OCI-LY7 (cell line): ENCODE data around the gene ATAD3C. TPM values are rescaled to one million over a fixed set of nuclear protein-coding genes. Genes with fewer than 3 reads are reported as not detected.

ENCODE experiments used
- BruUV-seq: library from RNA; stranded (reverse); fragments of 400-500 nt; replicated peaks from 2 replicates; lab custom pipeline; 2021; lab: Mats Ljungman, UMichigan
- CTCF ChIA-PET: fragments of 300-600 bp; sonication (Branson Sonifier 250); formaldehyde crosslinking; loops from one replicate; lab custom pipeline; 2022; ENCODE audit warnings: antibody characterized with exemption; ENCODE audit not compliant: unreplicated experiment; lab: Charles Lee
- POLR2A ChIA-PET: fragments of 300-600 bp; sonication (Branson Sonifier 250); formaldehyde crosslinking; loops from one replicate; lab custom pipeline; 2022; ENCODE audit warnings: antibody characterized with exemption; lab: Charles Lee
- DNase-seq: peaks from one replicate; pipeline ENCODE4 v3.0.0-alpha.2; 2015; ENCODE audit warnings: low spot score
- H2AFZ ChIP-seq: fragments of 200-600 bp; sonication (generic), shearing (Covaris generic); 2 replicates; pipeline ENCODE4 v1.6.1; 2014; ENCODE audit warnings: mild to moderate bottlenecking, antibody characterized with exemption, low read length, moderate library complexity
- H3K27ac ChIP-seq: fragments of 200-600 bp; sonication (generic); 2 replicates; pipeline ENCODE4 v1.5.1; 2014; ENCODE audit warnings: mixed run types, low read depth, mild to moderate bottlenecking, moderate library complexity, low read length, inconsistent platforms; ENCODE audit not compliant: poor library complexity, severe bottlenecking
- H3K36me3 ChIP-seq: fragments of 200-600 bp; sonication (generic); 2 replicates; pipeline ENCODE4 v1.6.1; 2014; ENCODE audit warnings: mild to moderate bottlenecking, antibody characterized with exemption, low read length, moderate library complexity, mixed read lengths; ENCODE audit not compliant: insufficient read depth
- H3K4me1 ChIP-seq: fragments of 200-600 bp; sonication (generic); 2 replicates; pipeline ENCODE4 v1.5.1; 2014; ENCODE audit warnings: mild to moderate bottlenecking, low read length; ENCODE audit not compliant: insufficient read depth, poor library complexity, severe bottlenecking
- H3K4me2 ChIP-seq: fragments of 200-600 bp; sonication (generic); 2 replicates; pipeline ENCODE4 v1.6.1; 2014; ENCODE audit warnings: mild to moderate bottlenecking, low read length
- H3K4me3 ChIP-seq: fragments of 200-600 bp; sonication (generic); 2 replicates; pipeline ENCODE4 v1.5.1; 2014; ENCODE audit warnings: mild to moderate bottlenecking, low read depth, low read length; ENCODE audit not compliant: poor library complexity, severe bottlenecking
- H3K79me2 ChIP-seq: fragments of 200-600 bp; sonication (generic); 2 replicates; pipeline ENCODE4 v1.6.1; 2016; ENCODE audit warnings: low read depth, mild to moderate bottlenecking, low read length, moderate library complexity, mixed read lengths; ENCODE audit not compliant: insufficient read depth
- H3K9me2 ChIP-seq: fragments of 200-600 bp; sonication (generic); 2 replicates; pipeline ENCODE4 v1.6.1; 2016; ENCODE audit warnings: mild to moderate bottlenecking, low read length, mixed read lengths; ENCODE audit not compliant: insufficient read depth
- H3K9me3 ChIP-seq: fragments of 200-600 bp; sonication (generic); 2 replicates; pipeline ENCODE4 v1.6.1; 2014; ENCODE audit warnings: mild to moderate bottlenecking, mixed run types, low read length, mixed read lengths
- H4K20me1 ChIP-seq: fragments of 200-600 bp; sonication (generic); 2 replicates; pipeline ENCODE4 v1.6.1; 2014; ENCODE audit warnings: mild to moderate bottlenecking, antibody characterized with exemption, low read length, moderate library complexity, mixed read lengths; ENCODE audit not compliant: insufficient read depth
- EZH2phosphoT487 ChIP-seq: fragments of 200-600 bp; sonication (generic); IDR thresholded peaks from 2 replicates; pipeline ENCODE4 v1.6.1; 2018; ENCODE audit warnings: low read depth, borderline replicate concordance, mild to moderate bottlenecking, mixed run types, antibody characterized with exemption, low read length, moderate library complexity, mixed read lengths
- intact Hi-C: fragments of 100-400 bp; cut with micrococcal nuclease; formaldehyde crosslinking; loops from one replicate; pipeline ENCODE4 v1.10.0; 2022; ENCODE audit not compliant: unreplicated experiment
- total RNA-seq, 2 experiments: library from RNA; depleted of rRNA in 1 of 2; stranded (reverse); fragments of >200 nt in 1 of 2; shearing (Covaris generic) in 1 of 2; gene quantifications; 2 replicates each; pipeline ENCODE4 v1.2.3, GENCODE V29; 2014 to 2022
- TF ChIP-seq, protein P1 (sequence below): fragments of 200-600 bp; sonication (generic); conservative IDR thresholded peaks from 2 replicates; pipeline ENCODE4 v1.5.1; 2014; ENCODE audit warnings: mild to moderate bottlenecking, antibody characterized with exemption, low read length, moderate library complexity, mixed read lengths

Gene ATAD3C
- total RNA-seq, 2 experiments from 2014 or later = 1.6 to 3.0 TPM

DNA sequence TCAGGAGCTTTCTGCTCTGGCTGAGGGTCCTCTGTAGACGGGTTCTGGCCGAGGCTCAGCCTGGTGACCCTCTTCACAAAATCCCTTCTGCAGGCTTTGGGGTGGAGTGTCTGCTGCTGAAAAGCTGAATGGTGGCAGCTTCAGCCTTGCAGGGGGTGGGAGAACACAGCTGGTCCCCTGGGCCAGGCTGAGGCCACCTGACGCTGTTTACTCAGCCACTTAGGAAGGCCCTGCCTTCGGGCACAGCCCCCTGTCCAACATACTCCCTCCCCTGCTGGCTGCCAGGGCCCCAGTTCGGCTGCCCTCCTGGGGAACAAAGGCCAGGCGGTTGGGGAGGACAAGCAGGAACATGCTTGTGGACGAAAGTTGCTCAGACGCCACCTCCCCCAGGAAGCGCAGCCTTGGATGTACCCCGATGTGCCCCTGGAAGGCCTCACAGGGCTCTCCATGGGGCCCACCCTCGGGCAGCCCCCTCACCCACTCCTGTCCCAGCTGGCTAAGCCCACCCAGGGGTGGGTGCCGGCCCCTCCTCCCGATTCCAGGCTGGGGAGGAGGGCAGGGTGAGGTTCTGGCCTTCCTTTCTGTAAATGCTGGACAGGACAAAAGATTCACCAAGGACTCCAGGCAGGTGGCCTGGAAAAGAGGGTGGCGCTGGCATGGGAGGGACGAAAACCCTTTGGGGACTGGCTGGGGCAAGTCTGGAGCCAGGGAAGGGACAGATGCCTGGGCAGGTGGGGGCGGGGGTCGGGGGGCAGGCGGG, 28.2 kb upstream of the ATAD3C start, which contains the start of gene ANKRD65:
Gene ANKRD65, minus strand, starts transcription at position 130 of the 760 bp plus-strand sequence. CDS start 271 bp downstream, outside the sequence.
- H3K27ac ChIP-seq = no peak within 1 kb of the TSS
- H3K9me3 ChIP-seq = no peaks in the 10 kb centered on the region
- H3K4me2 ChIP-seq = no peak within 1 kb of the TSS
- no peak for TF ChIP-seq EZH2phosphoT487
- TF ChIP-seq, protein P1, sequence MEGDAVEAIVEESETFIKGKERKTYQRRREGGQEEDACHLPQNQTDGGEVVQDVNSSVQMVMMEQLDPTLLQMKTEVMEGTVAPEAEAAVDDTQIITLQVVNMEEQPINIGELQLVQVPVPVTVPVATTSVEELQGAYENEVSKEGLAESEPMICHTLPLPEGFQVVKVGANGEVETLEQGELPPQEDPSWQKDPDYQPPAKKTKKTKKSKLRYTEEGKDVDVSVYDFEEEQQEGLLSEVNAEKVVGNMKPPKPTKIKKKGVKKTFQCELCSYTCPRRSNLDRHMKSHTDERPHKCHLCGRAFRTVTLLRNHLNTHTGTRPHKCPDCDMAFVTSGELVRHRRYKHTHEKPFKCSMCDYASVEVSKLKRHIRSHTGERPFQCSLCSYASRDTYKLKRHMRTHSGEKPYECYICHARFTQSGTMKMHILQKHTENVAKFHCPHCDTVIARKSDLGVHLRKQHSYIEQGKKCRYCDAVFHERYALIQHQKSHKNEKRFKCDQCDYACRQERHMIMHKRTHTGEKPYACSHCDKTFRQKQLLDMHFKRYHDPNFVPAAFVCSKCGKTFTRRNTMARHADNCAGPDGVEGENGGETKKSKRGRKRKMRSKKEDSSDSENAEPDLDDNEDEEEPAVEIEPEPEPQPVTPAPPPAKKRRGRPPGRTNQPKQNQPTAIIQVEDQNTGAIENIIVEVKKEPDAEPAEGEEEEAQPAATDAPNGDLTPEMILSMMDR = no peak
- no peaks in the 10 kb centered on the region for H3K36me3 ChIP-seq
- H4K20me1 ChIP-seq = no peaks in the 10 kb centered on the region
- no peak for DNase-seq
- intact Hi-C loops = no loop called here
- no TSS peak for BruUV-seq
- ChIA-PET POLR2A (no interaction called here), CTCF (no interaction called here)
- H3K9me2 ChIP-seq = no peaks in the 10 kb centered on the region
- H3K79me2 ChIP-seq = no peaks in the 10 kb centered on the region
- H3K4me3 ChIP-seq = no peak within 1 kb of the TSS
- no peak within 1 kb of the TSS for H2AFZ ChIP-seq
- no peaks in the 10 kb centered on the region for H3K4me1 ChIP-seq

DNA sequence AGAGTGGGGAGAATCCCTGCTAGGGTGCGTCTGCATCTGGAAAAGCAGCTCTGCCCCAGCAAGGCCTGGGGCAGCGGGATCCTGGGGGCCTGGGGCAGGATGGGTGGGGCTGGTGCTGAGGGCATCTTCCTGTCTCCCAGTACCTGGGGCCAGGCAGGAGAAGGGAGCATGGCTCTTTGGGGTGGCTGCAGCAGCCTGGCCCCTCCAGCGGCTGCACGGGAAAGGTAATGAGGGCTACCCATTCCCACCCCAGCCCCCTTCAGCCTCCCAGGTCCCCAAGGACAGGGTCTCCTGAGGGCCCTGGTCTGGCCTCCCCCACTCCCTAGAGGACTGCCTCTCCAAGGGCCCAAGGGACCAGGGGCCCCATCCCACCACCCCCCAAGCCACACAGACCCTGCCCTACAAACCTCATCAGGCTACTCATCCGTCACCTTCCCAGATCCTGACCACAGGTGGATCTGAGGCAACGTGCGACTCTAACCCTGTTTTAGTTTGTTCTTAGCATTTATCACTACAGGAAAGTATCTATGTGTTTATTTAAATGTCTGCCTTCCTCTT, 27.5 kb upstream of the ATAD3C start:
- H3K4me3 ChIP-seq = no peak overlapping the region
- TF ChIP-seq EZH2phosphoT487 = no peak
- TF ChIP-seq, protein P1 = no peak
- no peaks in the 10 kb centered on the region for H3K79me2 ChIP-seq
- H3K4me2 ChIP-seq = no peak overlapping the region
- intact Hi-C loops = no loop called here
- no peaks in the 10 kb centered on the region for H3K9me2 ChIP-seq
- H3K27ac ChIP-seq = no peak overlapping the region
- H3K9me3 ChIP-seq = no peaks in the 10 kb centered on the region
- no peaks in the 10 kb centered on the region for H3K36me3 ChIP-seq
- CTCF ChIA-PET = no interaction called here
- POLR2A ChIA-PET = no interaction called here
- no peaks in the 10 kb centered on the region for H4K20me1 ChIP-seq
- no TSS peak for BruUV-seq
- no peak for DNase-seq
- H3K4me1 ChIP-seq = no peaks in the 10 kb centered on the region
- H2AFZ ChIP-seq = no peak overlapping the region
